ENCODE measurements around the gene PON1. TPM values are rescaled to one million over a fixed set of nuclear protein-coding genes. Genes with fewer than 3 reads are reported as not detected.

Gene PON1
- polyA plus RNA-seq (2012; rRNA removed), result not detected in 2 replicates
- polyA plus RNA-seq (2012; cell fraction: cytosol; rRNA removed), result 0.08 TPM in 1 of 2 replicates, not detected in the other
- polyA plus RNA-seq (2012; cell fraction: nucleus; rRNA removed), result not detected in 2 replicates

DNA sequence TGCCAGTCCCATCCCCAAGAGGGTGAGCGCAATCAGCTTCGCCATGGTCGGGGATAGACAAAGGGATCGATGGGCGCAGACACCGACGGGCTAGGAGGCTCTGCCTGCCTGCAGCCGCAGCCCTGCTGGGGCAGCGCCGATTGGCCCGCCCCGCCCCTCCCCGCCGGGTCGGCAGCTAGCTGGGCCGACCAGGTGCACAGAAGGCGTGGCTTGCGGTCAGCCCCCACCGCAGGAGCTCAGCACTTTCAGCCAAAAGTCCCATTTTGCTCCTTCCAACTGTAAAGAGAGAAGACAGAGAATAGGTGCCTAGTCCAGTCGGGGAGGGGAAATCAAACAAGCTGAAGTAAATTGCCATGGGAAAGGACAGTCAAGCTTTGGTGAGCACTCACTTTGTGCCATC is at the start of gene PON1:
PON1 (minus strand) TSS at position 102 of the 400 bp plus-strand sequence; CDS start at position 45, 57 bp downstream.
- H3K9ac ChIP-seq, result no peak within 1 kb of the TSS
- H3K9me2 ChIP-seq, result no peaks in the 10 kb centered on the region
- no peaks in the 10 kb centered on the region for H3K36me3 ChIP-seq (replicated peaks in 1 of 2; ENCODE audit: control insufficient read depth in 1 of 2, insufficient read depth in 2 of 2, low read length in 1 of 2)
- no peak within 1 kb of the TSS for H3K4me3 ChIP-seq (ENCODE audit: low read depth in 2 of 2, low read length in 1 of 2)
- no peaks in the 10 kb centered on the region for H3K9me3 ChIP-seq
- H3F3A ChIP-seq (replicated peaks; ENCODE audit: insufficient read depth), result no peaks in the 10 kb centered on the region
- no peak within 1 kb of the TSS for H3K4me2 ChIP-seq
- H3K27me3 ChIP-seq (ENCODE audit: insufficient read depth), result no peaks in the 10 kb centered on the region
- TF ChIP-seq TEAD4 (IDR thresholded peaks at IDR 0.05; ENCODE audit: borderline replicate concordance, insufficient read depth) (no peak), SMC3 (IDR thresholded peaks at IDR 0.05; ENCODE audit: low read depth, low read length) (no peak), YY1 (IDR thresholded peaks at IDR 0.05; ENCODE audit: low read depth) (no peak), EP300 (IDR thresholded peaks at IDR 0.05; ENCODE audit: borderline replicate concordance in 1 of 2, low read depth in 1 of 2, low read length in 1 of 2) (no peak), POLR2AphosphoS5 (IDR thresholded peaks at IDR 0.05; ENCODE audit: low read depth, low read length) (no peak), TAF1 (IDR thresholded peaks at IDR 0.05; ENCODE audit: borderline replicate concordance, low read depth, low read length) (no peak)
- TF ChIP-seq, protein P1, sequence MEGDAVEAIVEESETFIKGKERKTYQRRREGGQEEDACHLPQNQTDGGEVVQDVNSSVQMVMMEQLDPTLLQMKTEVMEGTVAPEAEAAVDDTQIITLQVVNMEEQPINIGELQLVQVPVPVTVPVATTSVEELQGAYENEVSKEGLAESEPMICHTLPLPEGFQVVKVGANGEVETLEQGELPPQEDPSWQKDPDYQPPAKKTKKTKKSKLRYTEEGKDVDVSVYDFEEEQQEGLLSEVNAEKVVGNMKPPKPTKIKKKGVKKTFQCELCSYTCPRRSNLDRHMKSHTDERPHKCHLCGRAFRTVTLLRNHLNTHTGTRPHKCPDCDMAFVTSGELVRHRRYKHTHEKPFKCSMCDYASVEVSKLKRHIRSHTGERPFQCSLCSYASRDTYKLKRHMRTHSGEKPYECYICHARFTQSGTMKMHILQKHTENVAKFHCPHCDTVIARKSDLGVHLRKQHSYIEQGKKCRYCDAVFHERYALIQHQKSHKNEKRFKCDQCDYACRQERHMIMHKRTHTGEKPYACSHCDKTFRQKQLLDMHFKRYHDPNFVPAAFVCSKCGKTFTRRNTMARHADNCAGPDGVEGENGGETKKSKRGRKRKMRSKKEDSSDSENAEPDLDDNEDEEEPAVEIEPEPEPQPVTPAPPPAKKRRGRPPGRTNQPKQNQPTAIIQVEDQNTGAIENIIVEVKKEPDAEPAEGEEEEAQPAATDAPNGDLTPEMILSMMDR (IDR thresholded peaks at IDR 0.05), result no peak
- TF ChIP-seq, protein P2, sequence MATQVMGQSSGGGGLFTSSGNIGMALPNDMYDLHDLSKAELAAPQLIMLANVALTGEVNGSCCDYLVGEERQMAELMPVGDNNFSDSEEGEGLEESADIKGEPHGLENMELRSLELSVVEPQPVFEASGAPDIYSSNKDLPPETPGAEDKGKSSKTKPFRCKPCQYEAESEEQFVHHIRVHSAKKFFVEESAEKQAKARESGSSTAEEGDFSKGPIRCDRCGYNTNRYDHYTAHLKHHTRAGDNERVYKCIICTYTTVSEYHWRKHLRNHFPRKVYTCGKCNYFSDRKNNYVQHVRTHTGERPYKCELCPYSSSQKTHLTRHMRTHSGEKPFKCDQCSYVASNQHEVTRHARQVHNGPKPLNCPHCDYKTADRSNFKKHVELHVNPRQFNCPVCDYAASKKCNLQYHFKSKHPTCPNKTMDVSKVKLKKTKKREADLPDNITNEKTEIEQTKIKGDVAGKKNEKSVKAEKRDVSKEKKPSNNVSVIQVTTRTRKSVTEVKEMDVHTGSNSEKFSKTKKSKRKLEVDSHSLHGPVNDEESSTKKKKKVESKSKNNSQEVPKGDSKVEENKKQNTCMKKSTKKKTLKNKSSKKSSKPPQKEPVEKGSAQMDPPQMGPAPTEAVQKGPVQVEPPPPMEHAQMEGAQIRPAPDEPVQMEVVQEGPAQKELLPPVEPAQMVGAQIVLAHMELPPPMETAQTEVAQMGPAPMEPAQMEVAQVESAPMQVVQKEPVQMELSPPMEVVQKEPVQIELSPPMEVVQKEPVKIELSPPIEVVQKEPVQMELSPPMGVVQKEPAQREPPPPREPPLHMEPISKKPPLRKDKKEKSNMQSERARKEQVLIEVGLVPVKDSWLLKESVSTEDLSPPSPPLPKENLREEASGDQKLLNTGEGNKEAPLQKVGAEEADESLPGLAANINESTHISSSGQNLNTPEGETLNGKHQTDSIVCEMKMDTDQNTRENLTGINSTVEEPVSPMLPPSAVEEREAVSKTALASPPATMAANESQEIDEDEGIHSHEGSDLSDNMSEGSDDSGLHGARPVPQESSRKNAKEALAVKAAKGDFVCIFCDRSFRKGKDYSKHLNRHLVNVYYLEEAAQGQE (IDR thresholded peaks at IDR 0.05; ENCODE audit: low read depth, low read length), result no peak
- TF ChIP-seq, protein P3, sequence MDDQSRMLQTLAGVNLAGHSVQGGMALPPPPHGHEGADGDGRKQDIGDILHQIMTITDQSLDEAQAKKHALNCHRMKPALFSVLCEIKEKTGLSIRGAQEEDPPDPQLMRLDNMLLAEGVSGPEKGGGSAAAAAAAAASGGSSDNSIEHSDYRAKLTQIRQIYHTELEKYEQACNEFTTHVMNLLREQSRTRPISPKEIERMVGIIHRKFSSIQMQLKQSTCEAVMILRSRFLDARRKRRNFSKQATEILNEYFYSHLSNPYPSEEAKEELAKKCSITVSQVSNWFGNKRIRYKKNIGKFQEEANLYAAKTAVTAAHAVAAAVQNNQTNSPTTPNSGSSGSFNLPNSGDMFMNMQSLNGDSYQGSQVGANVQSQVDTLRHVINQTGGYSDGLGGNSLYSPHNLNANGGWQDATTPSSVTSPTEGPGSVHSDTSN (IDR thresholded peaks at IDR 0.05), result no peak
- no peaks in the 10 kb centered on the region for H3K79me2 ChIP-seq (ENCODE audit: insufficient read depth)
- no peak within 1 kb of the TSS for H3K27ac ChIP-seq (ENCODE audit: low read depth in 2 of 2, low read length in 1 of 2)
- WGBS (ENCODE audit: low lambda C conversion rate), result 41% methylated on average over 17 of the region's 20 CpGs
- ChIA-PET CTCF (interaction anchor here (1.1 kb wide), 1 partner anchor 28 kb away, joined by 3 read pairs; no protein-coding TSS in a partner anchor), POLR2A (no interaction called here)
- no peaks in the 10 kb centered on the region for H4K20me1 ChIP-seq (ENCODE audit: insufficient read depth)
- no peak within 1 kb of the TSS for H2AFZ ChIP-seq (ENCODE audit: low read depth)
- no peaks in the 10 kb centered on the region; a peak in 1 of 4 replicates for H3K4me1 ChIP-seq (ENCODE audit: control insufficient read depth in 1 of 2, insufficient read depth in 2 of 2, low read depth in 1 of 2, low read length in 1 of 2)
- DNase-seq, result peak; percentile 35

DNA sequence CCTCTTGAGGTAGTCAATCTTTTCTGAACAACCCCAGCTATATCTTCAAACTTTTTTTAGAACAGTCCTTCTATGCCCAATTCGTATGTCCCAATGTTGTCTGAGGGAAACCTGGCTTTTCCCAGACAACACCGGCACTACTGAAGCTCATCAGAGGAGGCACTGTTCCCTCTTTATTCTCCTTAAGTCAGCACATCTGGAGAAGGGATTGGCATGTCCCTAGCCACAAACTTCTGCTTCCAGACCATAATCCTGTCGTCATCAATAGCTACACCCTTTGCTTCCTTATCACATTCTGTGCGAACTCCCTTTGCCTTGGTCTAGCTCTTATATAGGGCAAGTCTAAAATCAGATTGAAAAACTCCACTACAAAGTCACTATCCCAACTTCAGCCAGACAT is 49.0 kb upstream of the PON1 start:
- Histone ChIP-seq H3K4me1 (ENCODE audit: control insufficient read depth in 1 of 2, insufficient read depth in 2 of 2, low read depth in 1 of 2, low read length in 1 of 2) (peaks cover 0 to 2% of the 10 kb centered on the region in 2 experiments; a peak in 1 of 4 replicates), H3K4me2 (no peak overlapping the region), H3K9ac (no peak overlapping the region), H4K20me1 (ENCODE audit: insufficient read depth) (no peaks in the 10 kb centered on the region), H3K79me2 (ENCODE audit: insufficient read depth) (no peaks in the 10 kb centered on the region), H3K27ac (ENCODE audit: low read depth in 2 of 2, low read length in 1 of 2) (no peak overlapping the region), H3K9me2 (no peaks in the 10 kb centered on the region), H3K27me3 (ENCODE audit: insufficient read depth) (no peaks in the 10 kb centered on the region; the same call in 1 of the 2 replicates), H2AFZ (ENCODE audit: low read depth) (no peak overlapping the region), H3F3A (replicated peaks; ENCODE audit: insufficient read depth) (no peaks in the 10 kb centered on the region), H3K36me3 (replicated peaks in 1 of 2; ENCODE audit: control insufficient read depth in 1 of 2, insufficient read depth in 2 of 2, low read length in 1 of 2) (no peaks in the 10 kb centered on the region), H3K9me3 (no peaks in the 10 kb centered on the region), H3K4me3 (ENCODE audit: low read depth in 2 of 2, low read length in 1 of 2) (no peak overlapping the region)
- POLR2A ChIA-PET, result no interaction called here
- no peak for DNase-seq
- CTCF ChIA-PET, result interaction anchor here (0.7 to 2.0 kb wide), 3 partner anchors 11 to 1822 kb away, joined by 3 to 5 read pairs (median 3); no protein-coding TSS in a partner anchor
- 22% methylated on average over 4 of the region's 4 CpGs for WGBS (ENCODE audit: low lambda C conversion rate)
- TF ChIP-seq EZH2phosphoT487 (IDR thresholded peaks at IDR 0.05; ENCODE audit: borderline replicate concordance, low read depth) (no peak), SMC3 (IDR thresholded peaks at IDR 0.05; ENCODE audit: low read depth, low read length) (no peak), MXI1 (IDR thresholded peaks at IDR 0.05; ENCODE audit: low read depth, low read length) (no peak), CHD2 (IDR thresholded peaks at IDR 0.05; ENCODE audit: low read length, partially characterized antibody) (no peak), ELF1 (IDR thresholded peaks at IDR 0.05) (no peak), RCOR1 (IDR thresholded peaks at IDR 0.05; ENCODE audit: low read length) (no peak), MEF2A (IDR thresholded peaks at IDR 0.05; ENCODE audit: borderline replicate concordance, low read depth) (no peak)
- TF ChIP-seq, protein P2 (IDR thresholded peaks at IDR 0.05; ENCODE audit: low read depth, low read length), result no peak

All from SK-N-SH (cell line).